Adrenal gland (tissue), 5 donors: Measurements from ENCODE around the gene TRMU.

Experiments used
- POLR2A ChIP-seq, 2 donors: fragments of 450-650 bp; IDR thresholded peaks; one replicate each; pipeline ENCODE4 v1.6.1; 2017; ENCODE audit warnings: antibody characterized with exemption in 2 of 2, mild to moderate bottlenecking in 2 of 2, moderate library complexity in 1 of 2
- TF ChIP-seq, protein P1 (sequence below), 6 experiments: fragments of 450-650 bp in 4 of 6; fragments of 200-600 bp in 2 of 6; sonication (generic) in 1 of 6; IDR thresholded peaks; 1 replicate in 5 of 6; 2 replicates in 1 of 6; pipeline versions ENCODE4 v1.5.1 to v1.8.0; 2016 to 2021; ENCODE audit warnings: antibody characterized with exemption in 6 of 6, mild to moderate bottlenecking in 2 of 6, moderate library complexity in 1 of 6
- donor health status: DM: no; HTN: no; CAD: no.

DNA sequence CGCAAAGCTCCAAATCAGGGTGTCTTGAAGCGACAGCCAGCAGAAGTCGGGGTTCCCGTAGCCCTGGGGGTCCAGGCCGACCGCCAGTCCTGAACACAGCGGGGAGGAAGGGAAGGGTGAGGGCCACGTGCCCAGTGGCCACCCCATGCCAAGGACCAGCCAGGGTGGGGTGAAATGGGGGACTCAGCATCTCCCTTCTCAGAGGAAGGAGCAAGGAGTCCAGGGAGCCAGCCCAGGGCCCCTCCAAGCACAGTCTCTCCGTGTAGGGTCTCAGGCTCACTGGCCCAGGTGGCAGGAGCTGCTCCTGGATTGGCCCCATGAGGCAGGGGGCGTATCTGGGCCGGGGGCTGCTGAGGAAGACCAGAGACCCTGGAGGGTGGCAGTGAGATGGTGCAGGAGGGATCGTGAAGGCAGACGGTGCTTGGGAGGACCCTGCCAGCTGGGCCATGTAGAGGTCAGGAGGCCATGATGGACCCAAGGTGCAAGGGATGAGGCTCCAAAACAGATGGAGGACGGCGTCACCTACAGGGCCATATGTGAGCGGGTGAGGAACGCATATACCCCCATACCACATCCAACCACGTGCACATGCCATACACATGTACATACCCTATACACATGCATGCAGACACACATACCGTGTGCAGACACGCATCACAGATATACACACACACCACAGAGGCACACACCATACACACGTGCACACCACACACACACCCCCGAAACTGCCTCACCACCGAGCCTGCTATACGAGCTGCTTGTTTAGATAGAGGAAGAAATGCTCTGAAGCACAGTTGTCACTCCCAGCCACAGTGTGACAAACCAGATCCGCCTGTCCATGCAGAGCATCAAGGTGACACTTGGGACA lies 34.4 kb downstream of the TRMU start:
- TF ChIP-seq, protein P1, sequence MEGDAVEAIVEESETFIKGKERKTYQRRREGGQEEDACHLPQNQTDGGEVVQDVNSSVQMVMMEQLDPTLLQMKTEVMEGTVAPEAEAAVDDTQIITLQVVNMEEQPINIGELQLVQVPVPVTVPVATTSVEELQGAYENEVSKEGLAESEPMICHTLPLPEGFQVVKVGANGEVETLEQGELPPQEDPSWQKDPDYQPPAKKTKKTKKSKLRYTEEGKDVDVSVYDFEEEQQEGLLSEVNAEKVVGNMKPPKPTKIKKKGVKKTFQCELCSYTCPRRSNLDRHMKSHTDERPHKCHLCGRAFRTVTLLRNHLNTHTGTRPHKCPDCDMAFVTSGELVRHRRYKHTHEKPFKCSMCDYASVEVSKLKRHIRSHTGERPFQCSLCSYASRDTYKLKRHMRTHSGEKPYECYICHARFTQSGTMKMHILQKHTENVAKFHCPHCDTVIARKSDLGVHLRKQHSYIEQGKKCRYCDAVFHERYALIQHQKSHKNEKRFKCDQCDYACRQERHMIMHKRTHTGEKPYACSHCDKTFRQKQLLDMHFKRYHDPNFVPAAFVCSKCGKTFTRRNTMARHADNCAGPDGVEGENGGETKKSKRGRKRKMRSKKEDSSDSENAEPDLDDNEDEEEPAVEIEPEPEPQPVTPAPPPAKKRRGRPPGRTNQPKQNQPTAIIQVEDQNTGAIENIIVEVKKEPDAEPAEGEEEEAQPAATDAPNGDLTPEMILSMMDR (IDR thresholded peaks at IDR 0.05): no peak
- no peak for TF ChIP-seq POLR2A (IDR thresholded peaks at IDR 0.05)
